NT2/D1 (cell line): Measurements from ENCODE around the gene MCOLN2.

ENCODE experiments used
- SUZ12 ChIP-seq: IDR thresholded peaks from 2 replicates; pipeline ENCODE4 v1.6.1; 2011; ENCODE audit not compliant: insufficient read length, insufficient read depth; ENCODE audit errors: extremely low read depth
- YY1 ChIP-seq: IDR thresholded peaks from 2 replicates; pipeline ENCODE4 v1.6.1; 2011; ENCODE audit not compliant: insufficient read length, insufficient read depth

GRCh38 chr1:84913555-84913892, 83.4 kb downstream of the MCOLN2 start:
- TF ChIP-seq YY1 (no peak), SUZ12 (no peak)
